Hepatocyte (in vitro differentiated cells): ENCODE results near the gene WDR1.

ENCODE experiments used
- EZH2 ChIP-seq: fragments of 200-600 bp; sonication (generic); IDR thresholded peaks from 2 replicates; pipeline ENCODE4 v1.6.1; 2016; ENCODE audit warnings: antibody characterized with exemption, mild to moderate bottlenecking, borderline replicate concordance
- EZH2phosphoT487 ChIP-seq: fragments of 200-600 bp; sonication (generic); IDR thresholded peaks from one replicate; pipeline ENCODE4 v1.6.1; 2018; ENCODE audit warnings: antibody characterized with exemption, mild to moderate bottlenecking, low read depth, moderate library complexity; ENCODE audit not compliant: unreplicated experiment, severe bottlenecking
- TF ChIP-seq, protein P1 (sequence below): fragments of 200-600 bp; sonication (generic); IDR thresholded peaks from 2 replicates; pipeline ENCODE4 v1.5.1; 2016; ENCODE audit warnings: antibody characterized with exemption, mild to moderate bottlenecking; ENCODE audit not compliant: poor library complexity

DNA sequence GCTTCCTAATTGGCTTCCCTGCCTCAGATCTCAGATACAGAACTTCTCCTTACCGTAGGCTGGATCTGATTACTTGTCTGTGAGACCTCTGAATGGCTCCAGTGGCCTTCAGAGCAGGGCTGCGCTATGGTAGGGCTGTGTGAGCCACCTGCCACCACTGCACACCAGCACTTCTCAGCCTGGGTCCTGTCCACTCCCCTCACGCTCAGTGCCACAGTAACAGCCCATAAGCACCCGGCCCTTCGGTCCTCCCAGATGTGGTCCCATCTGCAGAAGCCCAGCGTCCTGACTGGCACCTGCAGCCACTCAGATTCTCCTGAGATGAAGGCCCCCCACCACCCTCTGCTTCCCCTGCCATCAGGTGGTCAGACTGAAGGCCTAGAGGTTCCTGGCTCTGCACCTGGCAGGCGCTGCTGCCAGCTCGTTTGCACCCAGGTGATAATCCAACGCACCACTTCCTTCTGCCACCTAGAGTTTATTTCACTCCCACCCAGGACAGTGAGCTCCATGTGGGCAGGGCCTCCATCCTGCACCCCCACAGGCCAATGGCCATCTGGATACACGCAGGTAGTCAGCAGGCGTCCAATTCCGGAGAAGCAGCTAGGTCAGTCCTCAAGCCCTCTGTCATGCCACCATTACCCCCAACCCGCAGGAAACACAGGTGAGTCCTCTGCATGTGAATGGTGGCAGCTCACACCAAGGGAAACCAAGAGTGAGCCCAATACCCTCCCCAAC, 5.4 kb downstream of the WDR1 start:
- TF ChIP-seq, protein P1, sequence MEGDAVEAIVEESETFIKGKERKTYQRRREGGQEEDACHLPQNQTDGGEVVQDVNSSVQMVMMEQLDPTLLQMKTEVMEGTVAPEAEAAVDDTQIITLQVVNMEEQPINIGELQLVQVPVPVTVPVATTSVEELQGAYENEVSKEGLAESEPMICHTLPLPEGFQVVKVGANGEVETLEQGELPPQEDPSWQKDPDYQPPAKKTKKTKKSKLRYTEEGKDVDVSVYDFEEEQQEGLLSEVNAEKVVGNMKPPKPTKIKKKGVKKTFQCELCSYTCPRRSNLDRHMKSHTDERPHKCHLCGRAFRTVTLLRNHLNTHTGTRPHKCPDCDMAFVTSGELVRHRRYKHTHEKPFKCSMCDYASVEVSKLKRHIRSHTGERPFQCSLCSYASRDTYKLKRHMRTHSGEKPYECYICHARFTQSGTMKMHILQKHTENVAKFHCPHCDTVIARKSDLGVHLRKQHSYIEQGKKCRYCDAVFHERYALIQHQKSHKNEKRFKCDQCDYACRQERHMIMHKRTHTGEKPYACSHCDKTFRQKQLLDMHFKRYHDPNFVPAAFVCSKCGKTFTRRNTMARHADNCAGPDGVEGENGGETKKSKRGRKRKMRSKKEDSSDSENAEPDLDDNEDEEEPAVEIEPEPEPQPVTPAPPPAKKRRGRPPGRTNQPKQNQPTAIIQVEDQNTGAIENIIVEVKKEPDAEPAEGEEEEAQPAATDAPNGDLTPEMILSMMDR, result no peak
- TF ChIP-seq EZH2 (no peak), EZH2phosphoT487 (no peak)
